Neuronal stem cell (in vitro differentiated cells): ENCODE results near the gene SORCS2.

Experiments
- DNase-seq: peaks from one replicate; pipeline ENCODE4 v3.0.0-alpha.2; 2013; ENCODE audit warnings: low spot score
- H2AFZ ChIP-seq: one replicate; pipeline ENCODE4 v1.6.1; 2013; ENCODE audit warnings: mild to moderate bottlenecking, low read length, inconsistent platforms
- H2AK5ac ChIP-seq: 2 replicates; pipeline ENCODE4 v1.6.1; 2013; ENCODE audit warnings: low read depth, mild to moderate bottlenecking, inconsistent platforms, low read length, moderate library complexity, mixed read lengths
- H2BK120ac ChIP-seq: 2 replicates; pipeline ENCODE4 v1.6.1; 2013; ENCODE audit warnings: low read depth, mild to moderate bottlenecking, inconsistent platforms, low read length, moderate library complexity, mixed read lengths
- H2BK12ac ChIP-seq: one replicate; pipeline ENCODE4 v1.6.1; 2013; ENCODE audit warnings: low read length, inconsistent platforms
- H2BK15ac ChIP-seq: 2 replicates; pipeline ENCODE4 v1.6.1; 2013; ENCODE audit warnings: mild to moderate bottlenecking, low read length, inconsistent platforms, mixed read lengths
- H2BK5ac ChIP-seq: one replicate; pipeline ENCODE4 v1.6.1; 2013; ENCODE audit warnings: inconsistent platforms, mild to moderate bottlenecking, low read length, moderate library complexity
- H3K14ac ChIP-seq: one replicate; pipeline ENCODE4 v1.6.1; 2013; ENCODE audit warnings: low read length, inconsistent platforms
- H3K18ac ChIP-seq: 2 replicates; pipeline ENCODE4 v1.6.1; 2013; ENCODE audit warnings: low read length, inconsistent platforms
- H3K23ac ChIP-seq: 2 replicates; pipeline ENCODE4 v1.6.1; 2013; ENCODE audit warnings: low read depth, mild to moderate bottlenecking, mixed read lengths, low read length, inconsistent platforms; ENCODE audit not compliant: poor library complexity
- H3K27ac ChIP-seq: replicated peaks from 3 replicates; pipeline ENCODE4 v1.5.1; 2013; ENCODE audit warnings: low read length, inconsistent platforms
- H3K27me3 ChIP-seq, 3 experiments: 2 replicates each; pipeline ENCODE4 v1.6.1; 2013; ENCODE audit warnings: low read length in 3 of 3, mild to moderate bottlenecking in 2 of 3, inconsistent platforms in 1 of 3, low read depth in 1 of 3, mixed read lengths in 1 of 3, moderate library complexity in 1 of 3; ENCODE audit not compliant: control insufficient read depth in 3 of 3, insufficient read depth in 3 of 3
- H3K36me3 ChIP-seq, 2 donors: replicated peaks in 1 of 2; 2 replicates each; pipeline ENCODE4 v1.6.1; 2013; ENCODE audit warnings: low read length in 2 of 2; ENCODE audit not compliant: control insufficient read depth in 2 of 2, insufficient read depth in 2 of 2
- H3K4ac ChIP-seq: 2 replicates; pipeline ENCODE4 v1.6.1; 2013; ENCODE audit warnings: inconsistent platforms, mild to moderate bottlenecking, low read length, moderate library complexity
- H3K4me1 ChIP-seq, 2 donors: 1 replicate in 1 of 2; 2 replicates in 1 of 2; pipeline ENCODE4 v1.6.1; 2013; ENCODE audit warnings: low read length in 2 of 2, low read depth in 1 of 2; ENCODE audit not compliant: control insufficient read depth in 2 of 2, insufficient read depth in 1 of 2
- H3K4me2 ChIP-seq: one replicate; pipeline ENCODE4 v1.6.1; 2013; ENCODE audit warnings: mild to moderate bottlenecking, low read length, inconsistent platforms; ENCODE audit not compliant: insufficient read depth, poor library complexity, severe bottlenecking
- H3K4me3 ChIP-seq, 2 donors: 2 replicates each; pipeline ENCODE4 v1.5.1; 2013; ENCODE audit warnings: low read length in 2 of 2, mild to moderate bottlenecking in 2 of 2, inconsistent platforms in 1 of 2, moderate library complexity in 1 of 2
- H3K79me1 ChIP-seq: one replicate; pipeline ENCODE4 v1.6.1; 2013; ENCODE audit warnings: low read depth, mild to moderate bottlenecking, inconsistent platforms, low read length, moderate library complexity
- H3K9ac ChIP-seq: one replicate; pipeline ENCODE4 v1.6.1; 2013; ENCODE audit warnings: mild to moderate bottlenecking, low read depth, low read length, inconsistent platforms; ENCODE audit not compliant: poor library complexity
- H3K9me3 ChIP-seq, 2 donors: replicated peaks in 1 of 2; 2 replicates each; pipeline versions ENCODE3 to v1.6.1; 2013; ENCODE audit warnings: low read length in 2 of 2, mild to moderate bottlenecking in 2 of 2, inconsistent platforms in 1 of 2, low read depth in 1 of 2, mixed read lengths in 1 of 2, moderate library complexity in 1 of 2; ENCODE audit not compliant: control insufficient read depth in 2 of 2, insufficient read depth in 1 of 2
- H4K8ac ChIP-seq: one replicate; pipeline ENCODE4 v1.6.1; 2013; ENCODE audit warnings: low read depth, mild to moderate bottlenecking, inconsistent platforms, low read length, moderate library complexity
- H4K91ac ChIP-seq: one replicate; pipeline ENCODE4 v1.6.1; 2013; ENCODE audit warnings: low read length, low read depth, mild to moderate bottlenecking, inconsistent platforms; ENCODE audit not compliant: poor library complexity
- WGBS, 2 donors: extraction: QIAGEN DNeasy Blood & Tissue Kit; methylation state at CpG; one replicate each; pipeline ENCODE4 v1.1.7; 2013; ENCODE audit warnings: missing lambda C conversion rate in 2 of 2, mixed read lengths in 1 of 2; ENCODE audit not compliant: insufficient read length in 2 of 2, insufficient replicate concordance in 1 of 2; ENCODE audit errors: extremely low coverage in 2 of 2; 5-methylcytosine and 5-hydroxymethylcytosine counted together

SORCS2 gene

DNA sequence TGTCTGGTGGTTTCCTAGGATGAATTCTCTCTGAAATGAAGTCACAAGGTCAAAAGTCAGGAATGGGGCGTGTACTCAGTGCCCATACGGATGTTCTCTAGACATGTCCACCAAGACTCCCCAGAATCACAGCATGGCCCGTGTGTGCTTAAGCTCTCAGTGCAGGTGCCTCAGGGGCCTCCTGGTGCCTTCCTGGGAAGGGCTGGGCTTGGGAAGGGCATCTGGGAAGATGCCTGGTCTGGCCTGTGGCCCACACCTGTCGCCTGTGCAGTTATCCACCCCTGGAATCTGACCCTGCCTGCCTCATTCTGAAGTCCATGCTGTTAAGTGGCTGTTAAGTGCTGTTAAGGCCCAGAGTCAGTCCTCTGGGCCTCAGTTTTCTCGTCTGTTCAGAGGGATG, 31.2 kb downstream of the SORCS2 start:
- Histone ChIP-seq H3K4me3 (no peak overlapping the region), H2BK120ac (no peak overlapping the region), H3K14ac (no peak overlapping the region), H3K9me3 (no peaks in the 10 kb centered on the region), H3K4me2 (no peak overlapping the region), H2BK5ac (no peak overlapping the region), H3K4me1 (peaks cover 0 to 13% of the 10 kb centered on the region in 2 donors), H3K27ac (no peak overlapping the region), H3K36me3 (no peaks in the 10 kb centered on the region), H3K27me3 (peaks cover 0 to 13% (median 0%) of the 10 kb centered on the region in 3 experiments), H2AK5ac (no peak overlapping the region), H2BK15ac (no peak overlapping the region), H2AFZ (no peak overlapping the region), H3K79me1 (no peaks in the 10 kb centered on the region), H2BK12ac (no peak overlapping the region), H3K18ac (no peak overlapping the region), H4K8ac (no peak overlapping the region), H4K91ac (no peak overlapping the region), H3K23ac (no peak overlapping the region), H3K4ac (no peak overlapping the region), H3K9ac (no peak overlapping the region)
- no peak for DNase-seq
- no CpG with 5 or more reads among the region's 5 CpGs for WGBS, 2 donors

GRCh38 chr4:7224001-7224400, 31.7 kb downstream of the SORCS2 start:
- Histone ChIP-seq H3K14ac (no peak overlapping the region), H4K91ac (no peak overlapping the region), H3K4me1 (peaks cover 0 to 13% of the 10 kb centered on the region in 2 donors), H3K27ac (no peak overlapping the region), H4K8ac (no peak overlapping the region), H3K23ac (no peak overlapping the region), H2BK5ac (no peak overlapping the region), H2BK120ac (no peak overlapping the region), H2BK12ac (no peak overlapping the region), H3K4me2 (no peak overlapping the region), H3K4ac (no peak overlapping the region), H2AFZ (no peak overlapping the region), H3K9ac (no peak overlapping the region), H3K36me3 (no peaks in the 10 kb centered on the region), H3K27me3 (peaks cover 0 to 9% (median 0%) of the 10 kb centered on the region in 3 experiments), H3K79me1 (no peaks in the 10 kb centered on the region), H2BK15ac (no peak overlapping the region), H3K9me3 (no peaks in the 10 kb centered on the region), H3K18ac (no peak overlapping the region), H3K4me3 (no peak overlapping the region), H2AK5ac (no peak overlapping the region)
- no peak for DNase-seq
- WGBS, 2 donors, result no CpG with 5 or more reads among the region's 4 CpGs

DNA sequence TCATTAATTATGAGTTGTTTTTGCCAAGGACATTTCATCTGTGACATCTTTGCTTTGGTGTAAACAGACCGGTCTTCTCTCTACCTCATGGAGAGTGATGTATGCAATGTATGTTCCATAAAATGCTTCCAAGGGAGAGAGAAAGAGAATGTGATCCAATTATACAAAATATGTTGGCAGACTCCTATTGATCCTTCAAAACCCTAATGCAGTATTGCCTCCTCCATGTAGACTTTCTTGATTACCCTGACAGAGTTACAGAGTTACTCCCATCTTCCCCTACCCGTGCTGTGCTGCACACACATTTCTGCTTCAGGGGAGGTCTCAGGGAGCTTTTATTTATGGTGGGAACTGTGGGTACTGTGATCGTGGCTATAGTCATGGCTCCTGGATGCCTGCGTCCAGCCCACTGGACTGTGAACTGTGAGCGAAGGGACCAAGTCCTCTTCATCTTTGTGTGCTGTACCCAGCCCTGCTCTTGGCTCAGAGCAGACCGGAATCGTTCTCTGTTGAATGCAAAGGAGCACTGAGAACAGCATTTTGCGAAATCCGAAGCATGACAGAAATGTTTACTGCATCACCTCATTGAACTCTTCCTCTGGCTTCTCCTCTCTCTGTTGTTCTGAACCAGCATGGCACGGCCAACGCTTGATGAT, 32.7 kb downstream of the SORCS2 start:
- Histone ChIP-seq H3K4me2 (no peak overlapping the region), H3K4me1 (peaks cover 0 to 13% of the 10 kb centered on the region in 2 donors), H3K18ac (peak overlapping the region; percentile 15), H3K36me3 (no peaks in the 10 kb centered on the region), H2BK5ac (peak overlapping the region; percentile 21), H3K79me1 (no peaks in the 10 kb centered on the region), H3K23ac (no peak overlapping the region), H3K27ac (no peak overlapping the region), H3K27me3 (peaks cover 0 to 7% (median 0%) of the 10 kb centered on the region in 3 experiments), H2BK12ac (no peak overlapping the region), H4K8ac (no peak overlapping the region), H3K14ac (no peak overlapping the region), H2AK5ac (peak overlapping the region; percentile 56), H3K9me3 (no peaks in the 10 kb centered on the region), H3K4me3 (no peak overlapping the region), H2BK120ac (no peak overlapping the region), H2BK15ac (no peak overlapping the region), H4K91ac (no peak overlapping the region), H3K9ac (no peak overlapping the region), H2AFZ (no peak overlapping the region), H3K4ac (no peak overlapping the region)
- no CpG with 5 or more reads among the region's 11 CpGs for WGBS, 2 donors
- DNase-seq, result no peak

GRCh38 chr4:7226439-7226838, 34.1 kb downstream of the SORCS2 start:
- no peaks in the 10 kb centered on the region for H3K9me3 ChIP-seq
- no peak overlapping the region for H4K91ac ChIP-seq
- no CpG with 5 or more reads among the region's 22 CpGs for WGBS, 2 donors
- no peak overlapping the region for H3K14ac ChIP-seq
- H3K79me1 ChIP-seq, result peaks cover 1% of the 10 kb centered on the region
- peak overlapping the region; percentile 13 for H2AK5ac ChIP-seq
- no peak overlapping the region for H2BK15ac ChIP-seq
- H3K4me1 ChIP-seq, result peaks cover 0 to 13% of the 10 kb centered on the region in 2 donors
- peak overlapping the region; percentile 21 for H2BK5ac ChIP-seq
- no peak overlapping the region for H3K4ac ChIP-seq
- H3K23ac ChIP-seq, result no peak overlapping the region
- no peak overlapping the region for H2BK12ac ChIP-seq
- DNase-seq, result no peak
- no peak overlapping the region for H2BK120ac ChIP-seq
- peaks cover 0 to under 1% (median 0%) of the 10 kb centered on the region in 3 experiments for H3K27me3 ChIP-seq
- H3K36me3 ChIP-seq, result no peaks in the 10 kb centered on the region
- peak overlapping the region; percentile 17 for H2AFZ ChIP-seq
- no peak overlapping the region for H3K27ac ChIP-seq
- no peak overlapping the region for H3K4me3 ChIP-seq
- no peak overlapping the region for H3K4me2 ChIP-seq
- H3K9ac ChIP-seq, result peak overlapping the region; percentile 71
- peak overlapping the region; percentile 78 for H3K18ac ChIP-seq
- H4K8ac ChIP-seq, result no peak overlapping the region
